Neural crest cell (in vitro differentiated cells): Measurements from ENCODE around the gene HBZ. TPM values are rescaled to one million over a fixed set of nuclear protein-coding genes. Genes with fewer than 3 reads are reported as not detected.
A peak's percentile ranks its signal among the peaks of the same experiment; 100 is the strongest.
"Not testable (repeated sequence)": the region's sequence is repeated elsewhere in the genome, so short reads cannot be mapped to it uniquely, and the experiment has no call there.

ENCODE experiments used
- DNase-seq: peaks from one replicate; pipeline ENCODE4 v3.0.0; 2021; ENCODE audit warnings: low read depth, mixed read lengths, low spot score
- H3K27ac Mint-ChIP-seq: one replicate; pipeline ENCODE4 v1.8.0; 2021; ENCODE audit warnings: mild to moderate bottlenecking, mixed read lengths; ENCODE audit not compliant: unreplicated experiment
- H3K27me3 Mint-ChIP-seq: 2 replicates; pipeline ENCODE4 v1.8.0; 2021; ENCODE audit warnings: low read depth, mild to moderate bottlenecking, mixed read lengths
- H3K36me3 Mint-ChIP-seq: 2 replicates; pipeline ENCODE4 v1.8.0; 2021; ENCODE audit warnings: low read depth, mild to moderate bottlenecking, mixed read lengths
- H3K4me1 Mint-ChIP-seq: 2 replicates; pipeline ENCODE4 v1.8.0; 2021; ENCODE audit warnings: mixed read lengths
- H3K4me3 Mint-ChIP-seq: one replicate; pipeline ENCODE4 v1.8.0; 2021; ENCODE audit warnings: mild to moderate bottlenecking, mixed read lengths
- H3K9me3 Mint-ChIP-seq: 2 replicates; pipeline ENCODE4 v1.8.0; 2021; ENCODE audit warnings: mixed read lengths
- CTCF ChIP-seq: fragments of 200-600 bp; sonication (generic); conservative IDR thresholded peaks from 2 replicates; pipeline ENCODE4 v1.5.0; 2021; ENCODE audit warnings: antibody characterized with exemption, mild to moderate bottlenecking
- total RNA-seq: library from RNA; stranded (reverse); gene quantifications from 2 replicates; pipeline ENCODE4 v1.2.1, GENCODE V29; 2021

Gene HBZ
- total RNA-seq, 1 donor from 2014 or later = not detected

GRCh38 chr16:146646-147045, 5.8 kb upstream of the HBZ start:
- DNase-seq = no peak
- Mint-ChIP-seq H3K27ac (no peak overlapping the region), H3K4me1 (no peaks in the 10 kb centered on the region), H3K36me3 (no peaks in the 10 kb centered on the region), H3K4me3 (no peak overlapping the region), H3K9me3 (no peaks in the 10 kb centered on the region), H3K27me3 (peaks cover 43% of the 10 kb centered on the region)
- TF ChIP-seq CTCF = no peak

- TF ChIP-seq CTCF = no peak
- no peak overlapping the region for H3K27ac Mint-ChIP-seq
- H3K9me3 Mint-ChIP-seq = no peaks in the 10 kb centered on the region
- H3K4me3 Mint-ChIP-seq = no peak overlapping the region
- H3K36me3 Mint-ChIP-seq = no peaks in the 10 kb centered on the region
- H3K27me3 Mint-ChIP-seq = peaks cover 52% of the 10 kb centered on the region
- DNase-seq = no peak
- H3K4me1 Mint-ChIP-seq = no peaks in the 10 kb centered on the region
Observed at GRCh38 chr16:149024-149660, 3.3 kb upstream of the HBZ start.

GRCh38 chr16:153129-153521, 681 bp downstream of the HBZ start:
- not testable (repeated sequence) for H3K36me3 Mint-ChIP-seq, DNase-seq, H3K27ac Mint-ChIP-seq, H3K4me1 Mint-ChIP-seq, H3K9me3 Mint-ChIP-seq
- Mint-ChIP-seq H3K4me3 (peak overlapping the region; percentile 54), H3K27me3 (peaks cover 83% of the 10 kb centered on the region)

GRCh38 chr16:153550-154216, 1.2 kb downstream of the HBZ start:
- H3K4me3 Mint-ChIP-seq, H3K27ac Mint-ChIP-seq, H3K36me3 Mint-ChIP-seq, DNase-seq, H3K9me3 Mint-ChIP-seq, H3K4me1 Mint-ChIP-seq: not testable (repeated sequence)
- peaks cover 81% of the 10 kb centered on the region for H3K27me3 Mint-ChIP-seq

GRCh38 chr16:154217-155030, 2.0 kb downstream of the HBZ start:
- peaks cover 80% of the 10 kb centered on the region for H3K27me3 Mint-ChIP-seq
- peak overlapping the region; percentile 72 for H3K4me3 Mint-ChIP-seq
- no peak for DNase-seq
- no peak overlapping the region for H3K27ac Mint-ChIP-seq
- no peaks in the 10 kb centered on the region for H3K9me3 Mint-ChIP-seq
- H3K36me3 Mint-ChIP-seq = no peaks in the 10 kb centered on the region
- peaks cover 7% of the 10 kb centered on the region for H3K4me1 Mint-ChIP-seq
- TF ChIP-seq CTCF = no peak

- TF ChIP-seq CTCF = no peak
- H3K27me3 Mint-ChIP-seq = peaks cover 77% of the 10 kb centered on the region
- H3K36me3 Mint-ChIP-seq = no peaks in the 10 kb centered on the region
- H3K4me1 Mint-ChIP-seq = peaks cover 7% of the 10 kb centered on the region
- H3K27ac Mint-ChIP-seq = no peak overlapping the region
- DNase-seq = no peak
- no peaks in the 10 kb centered on the region for H3K9me3 Mint-ChIP-seq
- H3K4me3 Mint-ChIP-seq = peak overlapping the region; percentile 72
Observed at GRCh38 chr16:155031-155398, 2.6 kb downstream of the HBZ start.
